Lung (tissue), 12 donors: ENCODE measurements around the gene PIP5K1C. TPM values are rescaled to one million over a fixed set of nuclear protein-coding genes. Genes with fewer than 3 reads are reported as not detected.
A peak's percentile ranks its signal among the peaks of the same experiment; 100 is the strongest.

Experiments
- ATAC-seq: fragments of 200-7000 bp; cut with Tn5 transposase; one replicate; pipeline ENCODE4 v1.9.1; 2020; ENCODE audit warnings: moderate number of reproducible peaks; ENCODE audit not compliant: insufficient read depth, low FRiP score
- DNase-seq, 3 donors: peaks; one replicate each; pipeline ENCODE4 v3.0.0-alpha.2; 2013 to 2017
- H3K27ac ChIP-seq, 2 donors: one replicate each; pipeline ENCODE4 v1.5.1; 2013; ENCODE audit warnings: mild to moderate bottlenecking in 2 of 2, moderate library complexity in 2 of 2, control low read depth in 1 of 2, inconsistent platforms in 1 of 2, low read depth in 1 of 2, low read length in 1 of 2
- H3K27me3 ChIP-seq, 3 donors: one replicate each; pipeline ENCODE4 v1.5.1; 2013; ENCODE audit warnings: low read length in 2 of 3; ENCODE audit not compliant: control insufficient read depth in 3 of 3, insufficient read depth in 3 of 3
- H3K36me3 ChIP-seq, 4 donors: one replicate each; pipeline ENCODE4 v1.5.1; 2013; ENCODE audit warnings: low read length in 4 of 4, mild to moderate bottlenecking in 1 of 4, moderate library complexity in 1 of 4; ENCODE audit not compliant: control insufficient read depth in 4 of 4, insufficient read depth in 4 of 4
- H3K4me1 ChIP-seq, 5 donors: one replicate each; pipeline ENCODE4 v1.5.1; 2013; ENCODE audit warnings: low read length in 5 of 5, mild to moderate bottlenecking in 2 of 5, moderate library complexity in 1 of 5; ENCODE audit not compliant: control insufficient read depth in 5 of 5, insufficient read depth in 5 of 5
- H3K4me3 ChIP-seq: one replicate; pipeline ENCODE4 v1.5.1; 2013; ENCODE audit warnings: mild to moderate bottlenecking, control low read depth, moderate library complexity
- H3K9ac ChIP-seq, 2 donors: one replicate each; pipeline ENCODE4 v1.5.1; 2013; ENCODE audit warnings: low read length in 2 of 2, control low read depth in 1 of 2; ENCODE audit not compliant: insufficient read depth in 1 of 2
- H3K9me3 ChIP-seq, 4 donors: one replicate each; pipeline ENCODE4 v1.5.1; 2013; ENCODE audit warnings: low read length in 3 of 4, mild to moderate bottlenecking in 1 of 4, moderate library complexity in 1 of 4; ENCODE audit not compliant: control insufficient read depth in 4 of 4, insufficient read depth in 3 of 4
- WGBS, 2 donors: extraction: QIAGEN DNeasy Blood & Tissue Kit; methylation state at CpG; one replicate each; pipeline ENCODE4 v1.1.7; 2013; 5-methylcytosine and 5-hydroxymethylcytosine counted together
- polyA plus RNA-seq, 2 donors: library from polyadenylated mRNA; stranded (reverse); fragments of 200-250 nt; gene quantifications; one replicate each; pipeline ENCODE4 v1.2.1, GENCODE V29; 2013
- total RNA-seq, 2 donors: library from RNA; depleted of rRNA in 1 of 2; stranded (reverse); fragments of >200 nt in 1 of 2; gene quantifications; one replicate each; pipeline ENCODE4 v1.2.1, GENCODE V29; 2014 to 2021
- TF ChIP-seq, protein P1 (sequence below): IDR thresholded peaks from 2 replicates; pipeline ENCODE4 v1.5.1; 2012; ENCODE audit warnings: mild to moderate bottlenecking; ENCODE audit errors: control extremely low read depth, extremely low read depth
- donor health status: control.
- donor health status: control.
- donor health status: Bipolar disorder and iron deficiency.
- donor health status: healthy.
- donor health status: DM: yes; HTN: yes; CAD: no.

Gene PIP5K1C
- total and polyA plus RNA-seq, 4 donors = 16.3 to 39.4 (median 20.5) TPM

DNA sequence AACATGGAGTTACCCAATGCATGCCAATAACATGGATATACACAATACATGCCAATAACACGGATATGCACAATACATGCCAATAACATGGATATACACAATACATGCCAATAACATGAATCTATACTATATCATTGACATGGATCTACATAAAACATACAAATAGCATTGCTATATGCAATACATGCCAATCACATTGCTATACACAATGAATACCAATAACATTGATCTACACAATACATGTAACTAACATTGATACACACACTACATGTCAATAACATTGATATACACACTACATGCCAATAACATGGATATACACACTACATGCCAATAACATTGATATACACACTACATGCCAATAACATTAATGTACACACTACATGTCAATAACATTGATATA, 932 bp upstream of the PIP5K1C start:
- Histone ChIP-seq H3K9me3 (no peaks in the 10 kb centered on the region), H3K4me1 (peaks cover 0 to 8% (median 0%) of the 10 kb centered on the region in 5 donors), H3K36me3 (no peaks in the 10 kb centered on the region), H3K9ac (no peak overlapping the region), H3K27ac (no peak overlapping the region), H3K4me3 (no peak overlapping the region), H3K27me3 (no peaks in the 10 kb centered on the region)
- TF ChIP-seq, protein P1, sequence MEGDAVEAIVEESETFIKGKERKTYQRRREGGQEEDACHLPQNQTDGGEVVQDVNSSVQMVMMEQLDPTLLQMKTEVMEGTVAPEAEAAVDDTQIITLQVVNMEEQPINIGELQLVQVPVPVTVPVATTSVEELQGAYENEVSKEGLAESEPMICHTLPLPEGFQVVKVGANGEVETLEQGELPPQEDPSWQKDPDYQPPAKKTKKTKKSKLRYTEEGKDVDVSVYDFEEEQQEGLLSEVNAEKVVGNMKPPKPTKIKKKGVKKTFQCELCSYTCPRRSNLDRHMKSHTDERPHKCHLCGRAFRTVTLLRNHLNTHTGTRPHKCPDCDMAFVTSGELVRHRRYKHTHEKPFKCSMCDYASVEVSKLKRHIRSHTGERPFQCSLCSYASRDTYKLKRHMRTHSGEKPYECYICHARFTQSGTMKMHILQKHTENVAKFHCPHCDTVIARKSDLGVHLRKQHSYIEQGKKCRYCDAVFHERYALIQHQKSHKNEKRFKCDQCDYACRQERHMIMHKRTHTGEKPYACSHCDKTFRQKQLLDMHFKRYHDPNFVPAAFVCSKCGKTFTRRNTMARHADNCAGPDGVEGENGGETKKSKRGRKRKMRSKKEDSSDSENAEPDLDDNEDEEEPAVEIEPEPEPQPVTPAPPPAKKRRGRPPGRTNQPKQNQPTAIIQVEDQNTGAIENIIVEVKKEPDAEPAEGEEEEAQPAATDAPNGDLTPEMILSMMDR = no peak
- no peak for ATAC-seq
- 12 to 16% methylated on average over 1 of the region's 1 CpG for WGBS, 2 donors
- no peak for DNase-seq

DNA sequence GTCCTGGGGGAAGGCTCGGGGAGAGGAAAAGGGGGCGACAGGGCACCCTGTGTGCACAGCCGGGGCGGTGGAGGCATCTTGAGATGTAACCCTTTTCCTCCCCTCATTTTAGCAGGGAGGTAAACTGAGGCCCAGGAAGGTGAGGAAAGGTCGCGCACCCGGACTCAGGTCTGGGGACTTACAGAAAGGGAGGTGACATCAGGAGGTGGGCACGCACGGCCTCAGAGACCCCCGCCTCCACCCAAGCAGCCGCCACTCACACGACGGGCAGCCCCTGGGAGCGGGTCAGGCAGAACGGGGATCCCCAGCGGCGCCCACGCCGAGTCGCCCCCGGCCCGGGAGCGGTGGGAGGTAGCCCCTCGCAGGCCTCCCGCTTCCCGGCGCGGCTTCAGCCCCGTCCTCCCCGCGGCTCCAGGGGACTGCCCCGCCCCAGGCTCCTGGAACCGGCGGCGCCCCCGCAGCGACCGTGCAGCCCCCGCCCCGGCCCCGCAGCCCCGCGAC, 477 bp downstream of the PIP5K1C start:
- ATAC-seq (no peak), DNase-seq (no peak)
- H3K4me1 ChIP-seq = peaks cover 0 to 10% (median 0%) of the 10 kb centered on the region in 5 donors
- H3K4me3 ChIP-seq = peak overlapping the region; percentile 72
- no peaks in the 10 kb centered on the region for H3K9me3 ChIP-seq
- H3K36me3 ChIP-seq = peaks cover 0 to 6% (median 0%) of the 10 kb centered on the region in 4 donors
- peak overlapping the region in 1 of 2 donors; percentile 74 for H3K9ac ChIP-seq
- H3K27me3 ChIP-seq = no peaks in the 10 kb centered on the region
- WGBS, 2 donors = 0% methylated on average over 27 to 43 of the region's 43 CpGs
- H3K27ac ChIP-seq = peak overlapping the region; percentile 78 to 82
- TF ChIP-seq, protein P1 = no peak

DNA sequence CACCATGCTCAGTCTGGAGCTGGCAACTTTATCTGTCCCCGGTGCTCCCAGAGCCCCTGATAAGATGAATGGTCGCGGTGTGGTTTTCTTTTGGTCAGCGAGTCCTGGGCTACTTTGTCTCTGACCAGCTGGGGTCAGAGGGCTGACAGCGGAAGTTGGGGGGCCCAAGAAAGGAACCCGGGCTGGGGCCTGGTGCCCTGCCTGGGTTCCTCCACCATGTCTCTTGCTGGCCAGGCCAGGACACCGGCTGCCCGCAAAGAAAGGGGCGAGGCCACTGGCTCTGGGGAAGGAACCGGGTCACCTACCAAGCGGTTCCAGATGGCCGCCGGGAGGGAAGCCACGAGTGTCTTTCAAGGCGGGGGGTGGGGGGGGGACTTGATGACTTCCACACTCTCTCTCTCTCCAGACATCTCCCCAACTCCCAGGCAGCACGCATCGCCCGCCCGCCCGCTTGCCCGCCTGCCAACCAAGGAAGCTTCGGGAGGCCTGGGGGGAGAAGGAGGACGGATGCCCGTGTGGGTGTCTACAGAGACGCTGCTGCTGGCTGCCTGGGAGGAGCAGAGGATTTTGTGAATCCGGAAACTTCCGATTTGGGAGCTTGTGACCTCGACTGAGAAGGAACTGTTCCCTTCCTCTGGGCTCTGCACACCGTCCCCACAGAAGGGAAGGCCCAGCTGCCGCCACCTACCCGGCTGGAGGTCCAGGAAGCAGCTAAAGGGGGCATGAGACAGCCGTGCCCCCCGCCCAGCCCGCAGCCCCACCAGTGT, 1.1 kb downstream of the PIP5K1C start:
- WGBS, 2 donors = 5 to 12% methylated on average over 29 to 34 of the region's 34 CpGs
- Histone ChIP-seq H3K27ac (peak overlapping the region; percentile 78 to 82), H3K36me3 (peaks cover 0 to 6% (median 0%) of the 10 kb centered on the region in 4 donors), H3K4me1 (peaks cover 0 to 10% (median 0%) of the 10 kb centered on the region in 5 donors), H3K4me3 (peak overlapping the region; percentile 72), H3K27me3 (no peaks in the 10 kb centered on the region), H3K9me3 (no peaks in the 10 kb centered on the region), H3K9ac (peak overlapping the region in 1 of 2 donors; percentile 74)
- DNase-seq (peak; percentile 64 to 77 (median 69)), ATAC-seq (peak; percentile 43)
- TF ChIP-seq, protein P1 = no peak
